NT2/D1 (cell line): ENCODE measurements around the gene MGAT4B.

Experiments
- YY1 ChIP-seq: IDR thresholded peaks from 2 replicates; pipeline ENCODE4 v1.6.1; 2011; ENCODE audit not compliant: insufficient read length, insufficient read depth
- ZNF274 ChIP-seq: IDR thresholded peaks from 2 replicates; pipeline ENCODE4 v1.6.1; 2011; ENCODE audit warnings: mild to moderate bottlenecking, low read depth, low read length

DNA sequence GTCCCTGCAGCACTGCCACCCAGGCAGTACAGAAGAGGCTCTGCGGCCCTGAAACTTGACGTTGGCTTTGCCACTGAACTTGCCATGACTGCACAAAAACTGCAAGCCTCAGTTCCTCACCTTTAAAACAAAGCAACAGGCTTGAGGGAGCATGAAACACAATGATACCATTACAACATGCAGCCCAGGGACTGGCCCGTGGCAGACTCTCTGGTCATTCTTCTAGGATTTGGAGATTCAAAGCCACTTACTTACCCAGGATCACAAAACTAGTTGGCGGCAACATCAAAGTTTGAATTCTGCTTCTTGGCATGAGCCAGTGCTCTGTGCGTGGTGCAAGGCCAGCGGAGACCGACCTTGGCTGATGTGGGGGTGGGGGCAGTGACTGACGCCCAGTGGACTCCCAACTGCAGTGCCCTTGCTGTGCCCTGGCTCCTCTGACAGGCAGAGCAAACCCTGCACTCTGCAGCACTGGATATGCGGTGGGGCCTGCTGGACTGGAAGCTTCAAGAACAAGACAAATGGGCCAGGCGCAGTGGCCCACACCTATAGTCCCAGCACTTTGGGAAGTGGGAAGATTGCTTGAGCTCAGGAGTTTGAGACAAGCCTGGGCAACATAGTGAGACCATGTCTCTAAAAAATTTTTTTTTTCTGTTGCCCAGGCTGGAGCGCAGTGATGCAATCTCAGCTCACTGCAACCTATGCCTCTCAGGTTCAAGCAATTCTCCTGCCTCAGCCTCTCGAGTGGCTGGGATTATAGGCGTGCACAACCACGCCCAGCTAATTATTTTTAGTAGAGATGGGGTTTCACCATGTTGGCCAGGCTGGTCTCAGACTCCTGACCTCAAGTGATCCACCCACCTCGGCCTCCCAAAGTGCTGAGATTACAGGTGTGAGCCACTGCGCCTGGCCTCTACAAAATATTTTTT lies 32.9 kb upstream of the MGAT4B start:
- TF ChIP-seq YY1 (no peak), ZNF274 (no peak)
